GM19351 (cell line): ENCODE data around the gene RTN4RL1.
A peak's percentile ranks its signal among the peaks of the same experiment; 100 is the strongest.

Source experiments
- ATAC-seq: cut with Tn5 transposase; IDR thresholded peaks from one replicate; pipeline ENCODE4 v1.9.1; 2021; ENCODE audit warnings: mild to moderate bottlenecking, moderate library complexity; ENCODE audit not compliant: unreplicated experiment

The RTN4RL1 gene

GRCh38 chr17:2059547-2060384 lies 34.6 kb upstream of the RTN4RL1 start:
- ATAC-seq = no peak

DNA sequence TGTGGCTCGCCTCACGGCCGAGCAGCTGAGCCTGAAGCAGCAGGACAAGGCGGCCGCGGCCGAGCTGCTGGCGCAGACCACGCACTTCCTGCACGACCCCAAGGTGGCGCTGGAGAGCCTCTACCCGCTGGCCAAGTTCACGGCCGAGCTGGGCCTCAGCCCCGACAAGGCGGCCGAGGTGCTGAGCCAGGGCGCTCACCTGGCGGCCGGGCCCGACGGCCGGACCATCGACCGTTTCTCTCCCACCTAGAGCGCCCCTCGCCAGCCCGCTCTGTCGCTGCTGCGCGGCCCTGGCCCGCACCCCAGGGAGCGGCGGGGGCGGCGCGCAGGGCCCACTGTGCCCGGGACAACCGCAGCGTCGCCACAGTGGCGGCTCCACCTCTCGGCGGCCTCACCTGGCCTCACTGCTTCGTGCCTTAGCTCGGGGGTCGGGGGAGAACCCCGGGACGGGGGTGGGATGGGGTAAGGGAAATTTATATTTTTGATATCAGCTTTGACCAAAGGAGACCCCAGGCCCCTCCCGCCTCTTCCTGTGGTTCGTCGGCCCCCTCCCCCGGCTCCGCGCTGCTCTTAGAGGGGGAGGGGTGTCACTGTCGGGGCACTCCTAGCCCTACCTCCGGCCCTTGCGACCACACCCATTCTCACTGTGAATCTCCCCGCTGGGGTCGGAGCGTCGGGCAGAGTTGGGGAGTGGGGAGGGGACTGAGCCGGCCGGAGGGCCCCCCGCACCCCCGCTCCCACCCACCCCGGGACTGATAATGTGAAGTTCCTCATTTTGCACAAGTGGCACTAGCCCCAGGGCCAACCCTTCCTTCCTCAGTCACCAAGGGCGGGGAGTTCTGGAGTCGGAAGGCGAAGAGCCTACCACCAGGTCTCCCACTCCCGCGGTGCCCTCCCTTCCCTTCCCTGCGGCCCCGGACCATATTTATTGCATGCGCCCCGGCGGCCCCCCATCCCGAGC lies 33.7 kb upstream of the RTN4RL1 start:
- ATAC-seq = no peak

GRCh38 chr17:2057760-2058585 lies 32.8 kb upstream of the RTN4RL1 start:
- ATAC-seq = no peak

DNA sequence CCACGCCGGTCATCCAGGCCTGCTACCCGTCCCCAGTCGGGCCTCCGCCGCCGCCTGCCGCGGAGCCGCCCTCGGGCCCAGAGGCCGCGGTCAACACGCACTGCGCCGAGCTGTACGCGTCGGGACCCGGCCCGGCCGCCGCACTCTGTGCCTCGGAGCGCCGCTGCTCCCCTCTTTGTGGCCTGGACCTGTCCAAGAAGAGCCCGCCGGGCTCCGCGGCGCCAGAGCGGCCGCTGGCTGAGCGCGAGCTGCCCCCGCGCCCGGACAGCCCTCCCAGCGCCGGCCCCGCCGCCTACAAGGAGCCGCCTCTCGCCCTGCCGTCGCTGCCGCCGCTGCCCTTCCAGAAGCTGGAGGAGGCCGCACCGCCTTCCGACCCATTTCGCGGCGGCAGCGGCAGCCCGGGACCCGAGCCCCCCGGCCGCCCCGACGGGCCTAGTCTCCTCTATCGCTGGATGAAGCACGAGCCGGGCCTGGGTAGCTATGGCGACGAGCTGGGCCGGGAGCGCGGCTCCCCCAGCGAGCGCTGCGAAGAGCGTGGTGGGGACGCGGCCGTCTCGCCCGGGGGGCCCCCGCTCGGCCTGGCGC lies 32.1 kb upstream of the RTN4RL1 start:
- no peak for ATAC-seq

DNA sequence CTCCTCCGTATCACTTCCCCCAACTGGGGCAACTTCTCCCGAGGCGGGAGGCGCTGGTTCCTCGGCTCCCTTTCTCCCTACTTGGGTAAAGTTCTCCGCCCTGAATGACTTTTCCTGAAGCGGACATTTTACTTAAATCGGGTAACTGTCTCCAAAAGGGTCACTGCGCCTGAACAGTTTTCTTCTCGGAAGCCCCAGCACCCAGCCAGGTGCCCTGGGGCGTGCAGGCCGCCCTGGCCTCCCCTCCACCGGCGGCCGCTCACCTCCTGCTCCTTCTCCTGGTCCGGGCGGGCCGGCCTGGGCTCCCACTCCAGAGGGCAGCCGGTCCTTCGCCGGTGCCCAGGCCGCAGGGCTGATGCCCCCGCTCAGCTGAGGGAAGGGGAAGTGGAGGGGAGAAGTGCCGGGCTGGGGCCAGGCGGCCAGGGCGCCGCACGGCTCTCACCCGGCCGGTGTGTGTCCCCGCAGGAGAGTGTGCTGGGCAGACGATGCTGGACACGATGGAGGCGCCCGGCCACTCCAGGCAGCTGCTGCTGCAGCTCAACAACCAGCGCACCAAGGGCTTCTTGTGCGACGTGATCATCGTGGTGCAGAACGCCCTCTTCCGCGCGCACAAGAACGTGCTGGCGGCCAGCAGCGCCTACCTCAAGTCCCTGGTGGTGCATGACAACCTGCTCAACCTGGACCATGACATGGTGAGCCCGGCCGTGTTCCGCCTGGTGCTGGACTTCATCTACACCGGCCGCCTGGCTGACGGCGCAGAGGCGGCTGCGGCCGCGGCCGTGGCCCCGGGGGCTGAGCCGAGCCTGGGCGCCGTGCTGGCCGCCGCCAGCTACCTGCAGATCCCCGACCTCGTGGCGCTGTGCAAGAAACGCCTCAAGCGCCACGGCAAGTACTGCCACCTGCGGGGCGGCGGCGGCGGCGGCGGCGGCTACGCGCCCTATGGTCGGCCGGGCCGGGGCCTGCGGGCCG lies 31.4 kb upstream of the RTN4RL1 start:
- no peak for ATAC-seq

GRCh38 chr17:2055292-2056205 lies 30.4 kb upstream of the RTN4RL1 start:
- ATAC-seq = no peak

DNA sequence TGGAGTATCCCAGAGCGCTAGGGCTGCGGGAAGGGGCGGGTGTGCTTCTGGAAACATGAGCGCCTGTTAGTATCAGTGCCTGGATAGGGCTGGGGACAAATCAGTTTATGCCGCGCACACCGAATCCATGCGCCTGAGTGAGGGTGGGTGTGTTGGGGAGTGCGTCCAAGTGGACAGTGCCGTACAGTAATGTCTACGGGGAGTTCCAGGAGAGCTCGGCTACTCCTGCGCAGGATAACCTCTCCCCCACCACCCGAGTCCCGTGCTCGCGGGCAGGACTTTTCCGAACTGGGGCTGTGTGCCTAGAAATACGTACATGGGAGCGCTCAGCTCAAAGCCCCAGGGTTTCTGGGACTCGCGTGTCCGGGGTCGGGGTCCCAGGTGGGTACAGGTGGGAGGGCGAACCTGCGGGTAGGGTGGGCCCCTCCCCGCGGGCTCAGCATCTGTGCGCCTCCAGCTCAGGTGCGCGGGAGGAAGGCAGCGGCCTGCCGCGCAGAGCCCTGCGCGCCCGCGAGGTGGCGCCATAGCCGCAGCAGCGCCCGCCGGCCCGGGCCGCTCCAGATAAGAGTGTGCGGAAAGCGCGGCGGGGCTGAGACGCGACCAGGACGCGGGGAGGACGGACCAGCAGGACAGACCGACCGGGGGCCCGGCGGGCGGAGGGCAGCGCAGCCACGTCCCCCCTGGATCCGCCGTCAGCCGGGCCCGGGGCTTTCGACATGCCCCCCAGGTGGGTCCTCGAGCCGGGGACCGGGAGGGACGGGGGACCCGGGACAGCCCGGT lies 29.6 kb upstream of the RTN4RL1 start, which contains the start of gene HIC1:
Gene HIC1 (plus strand): TSS at position 592 of the 780 bp plus-strand sequence. CDS start 1,588 bp downstream, outside the sequence.
- peak; percentile 38 for ATAC-seq

DNA sequence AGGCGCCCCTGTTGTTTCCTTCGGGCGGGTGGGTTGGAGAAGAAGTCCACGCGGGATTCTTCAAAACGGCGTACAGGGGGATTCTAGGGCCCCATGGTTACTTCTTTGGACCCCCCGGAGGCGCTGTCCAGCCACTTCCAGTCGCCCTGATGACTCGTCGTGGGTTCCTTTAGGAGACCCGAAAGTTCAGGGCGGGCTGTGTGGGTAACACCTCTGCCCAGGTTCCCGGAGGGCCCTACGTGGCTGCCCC lies 29.1 kb upstream of the RTN4RL1 start:
- ATAC-seq = no peak

GRCh38 chr17:2053380-2054261 lies 28.5 kb upstream of the RTN4RL1 start:
- no peak for ATAC-seq

DNA sequence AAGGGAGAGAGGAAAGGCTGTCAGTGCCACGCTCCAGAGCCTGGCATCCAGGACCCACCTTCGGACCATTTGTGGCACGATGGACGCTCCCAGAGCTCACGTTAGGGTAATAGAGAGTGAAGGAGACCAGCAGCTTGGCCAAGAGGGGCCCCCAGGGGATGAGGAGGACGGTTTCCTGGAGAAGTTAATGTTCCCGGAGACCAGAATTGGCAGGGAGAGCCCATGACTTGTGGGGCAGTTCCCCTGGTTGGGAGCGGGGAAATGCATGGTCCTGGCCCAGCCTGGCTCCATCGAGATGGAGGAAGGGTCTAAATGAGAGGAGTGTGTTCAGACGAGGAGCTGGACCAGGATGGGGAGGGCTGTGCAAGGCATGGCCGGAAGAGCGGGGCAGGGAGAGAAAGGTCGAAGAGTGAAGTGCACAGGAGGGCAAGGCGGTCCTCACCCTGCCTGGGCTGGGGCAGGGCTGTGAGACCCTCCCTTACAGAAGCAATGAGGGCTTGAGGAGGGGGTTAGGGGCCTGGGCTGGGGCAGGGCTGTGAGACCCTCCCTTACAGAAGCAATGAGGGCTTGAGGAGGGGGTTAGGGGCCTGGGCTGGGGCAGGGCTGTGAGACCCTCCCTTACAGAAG lies 26.9 kb upstream of the RTN4RL1 start:
- no peak for ATAC-seq

DNA sequence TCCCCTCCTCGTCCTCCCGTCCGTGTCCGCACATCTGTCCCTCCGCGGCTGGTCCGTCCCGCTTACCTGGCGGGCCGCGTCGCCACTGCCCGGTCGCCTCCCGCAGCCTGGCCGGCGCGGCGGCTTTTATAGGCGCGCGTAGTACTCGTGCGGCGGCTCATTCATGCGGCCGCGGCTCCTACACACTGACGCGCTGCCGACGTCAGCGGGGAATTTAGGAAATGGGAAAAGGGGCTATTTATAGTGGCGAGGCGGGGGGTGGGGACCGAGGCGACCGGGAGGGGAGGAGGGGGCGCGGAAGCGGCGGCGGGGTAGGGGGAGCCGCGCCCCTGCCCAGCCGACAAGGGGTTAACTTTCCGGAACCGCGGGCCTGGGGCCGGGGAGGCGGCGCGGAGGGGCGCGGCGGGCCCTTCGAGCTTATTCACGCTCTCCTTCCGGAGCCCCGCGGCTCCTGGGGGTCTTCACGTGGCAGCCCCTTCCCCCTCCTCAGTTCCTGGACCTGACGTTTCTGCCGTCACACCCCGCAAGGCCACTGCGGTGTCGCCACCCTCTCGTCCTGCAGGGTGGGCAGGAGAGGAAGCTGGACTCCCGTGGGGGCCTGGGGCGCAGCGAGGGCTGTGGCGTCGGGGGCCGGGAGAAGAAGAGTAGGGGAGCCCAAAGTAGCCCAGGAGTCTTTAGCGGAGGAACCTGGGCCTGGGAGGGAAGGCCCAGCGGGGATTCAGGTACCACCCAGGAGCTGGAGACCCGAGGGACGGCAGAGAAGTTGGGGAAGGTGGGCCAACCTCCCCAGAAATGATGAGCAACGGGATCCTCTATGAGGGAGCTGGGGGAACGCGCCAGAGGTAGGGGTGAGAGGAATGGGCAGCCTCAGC lies 26.2 kb upstream of the RTN4RL1 start:
- ATAC-seq = no peak

- ATAC-seq = peak; percentile 12
These were observed 25.3 kb upstream of the RTN4RL1 start for GRCh38 chr17:2050300-2051060.

- ATAC-seq = peak; percentile 53
These were observed 24.5 kb upstream of the RTN4RL1 start for GRCh38 chr17:2049333-2050299.
